Liver (tissue), 9 donors: ENCODE results near the gene DCST2. TPM values are rescaled to one million over a fixed set of nuclear protein-coding genes. Genes with fewer than 3 reads are reported as not detected.

Experiments
- DNase-seq: peaks from one replicate; pipeline ENCODE4 v3.0.0-alpha.2; 2017; ENCODE audit warnings: low spot score
- H3K27ac ChIP-seq, 2 donors: one replicate each; pipeline ENCODE4 v1.7.0; 2013; ENCODE audit warnings: inconsistent platforms in 2 of 2, low read length in 2 of 2, control low read depth in 1 of 2, low read depth in 1 of 2, mild to moderate bottlenecking in 1 of 2
- H3K27me3 ChIP-seq, 4 donors: one replicate each; pipeline versions ENCODE4 v1.6.1 to v1.7.0; 2013; ENCODE audit warnings: low read length in 3 of 4, inconsistent platforms in 1 of 4, mild to moderate bottlenecking in 1 of 4, moderate library complexity in 1 of 4; ENCODE audit not compliant: control insufficient read depth in 4 of 4, insufficient read depth in 4 of 4
- H3K36me3 ChIP-seq, 4 donors: one replicate each; pipeline versions ENCODE4 v1.6.1 to v1.7.0; 2013; ENCODE audit warnings: low read length in 3 of 4, mild to moderate bottlenecking in 3 of 4, low read depth in 1 of 4, moderate library complexity in 1 of 4; ENCODE audit not compliant: control insufficient read depth in 4 of 4, insufficient read depth in 3 of 4
- H3K4me1 ChIP-seq, 4 donors: one replicate each; pipeline versions ENCODE4 v1.6.1 to v1.7.0; 2013; ENCODE audit warnings: low read length in 3 of 4, mild to moderate bottlenecking in 3 of 4, moderate library complexity in 1 of 4; ENCODE audit not compliant: control insufficient read depth in 4 of 4, insufficient read depth in 4 of 4
- H3K4me3 ChIP-seq, 3 donors: one replicate each; pipeline versions ENCODE4 v1.6.1 to v1.7.0; 2013; ENCODE audit warnings: low read length in 3 of 3, control low read depth in 1 of 3, low read depth in 1 of 3, mild to moderate bottlenecking in 1 of 3
- H3K9ac ChIP-seq, 2 donors: one replicate each; pipeline ENCODE4 v1.7.0; 2013; ENCODE audit warnings: low read length in 2 of 2, mild to moderate bottlenecking in 2 of 2, moderate library complexity in 2 of 2, control low read depth in 1 of 2, low read depth in 1 of 2
- H3K9me3 ChIP-seq, 4 donors: one replicate each; pipeline versions ENCODE4 v1.6.1 to v1.7.0; 2013; ENCODE audit warnings: low read length in 3 of 4; ENCODE audit not compliant: control insufficient read depth in 4 of 4
- FOXA1 ChIP-seq: IDR thresholded peaks from 2 replicates; pipeline ENCODE4 v1.6.1; 2016; ENCODE audit warnings: antibody characterized with exemption
- FOXA2 ChIP-seq: IDR thresholded peaks from 2 replicates; pipeline ENCODE4 v1.6.1; 2016; ENCODE audit warnings: antibody characterized with exemption
- HNF4A ChIP-seq, 2 donors: conservative IDR thresholded peaks; 2 replicates each; pipeline ENCODE4 v1.6.1; 2016; ENCODE audit warnings: antibody characterized with exemption in 2 of 2, mild to moderate bottlenecking in 2 of 2
- HNF4G ChIP-seq: IDR thresholded peaks from 2 replicates; pipeline ENCODE4 v1.6.1; 2016; ENCODE audit warnings: antibody characterized with exemption
- JUND ChIP-seq, 2 donors: IDR thresholded peaks; 2 replicates each; pipeline ENCODE4 v1.6.1; 2016; ENCODE audit warnings: antibody characterized with exemption in 2 of 2
- RAD21 ChIP-seq, 2 donors: IDR thresholded peaks; 2 replicates each; pipeline ENCODE4 v1.6.1; 2016; ENCODE audit warnings: antibody characterized with exemption in 2 of 2, mild to moderate bottlenecking in 2 of 2
- SP1 ChIP-seq: IDR thresholded peaks from 2 replicates; pipeline ENCODE4 v1.6.1; 2018; ENCODE audit warnings: antibody characterized with exemption, mild to moderate bottlenecking
- WGBS: extraction: QIAGEN DNeasy Blood & Tissue Kit; methylation state at CpG from one replicate; pipeline ENCODE4 v1.1.7; 2013; 5-methylcytosine and 5-hydroxymethylcytosine counted together
- polyA plus RNA-seq, 2 donors: library from polyadenylated mRNA; stranded (reverse) in 1 of 2; unstranded in 1 of 2; fragments of 200-250 nt in 1 of 2; fragments of >200 nt in 1 of 2; fragmentation: Nextera tagmentation in 1 of 2; extraction: Ambion mirVana in 1 of 2; gene quantifications; one replicate each; pipeline versions ENCODE4 v1.2.1 to v1.2.3, GENCODE V29; 2013 to 2015
- total RNA-seq, 2 donors: library from RNA; depleted of rRNA; stranded (reverse); fragments of >200 nt; gene quantifications; one replicate each; pipeline ENCODE4 v1.2.3, GENCODE V29; 2014
- TF ChIP-seq, protein P1 (sequence below): IDR thresholded peaks from 2 replicates; pipeline ENCODE4 v1.6.1; 2016; ENCODE audit warnings: antibody characterized with exemption, mild to moderate bottlenecking
- TF ChIP-seq, protein P2 (sequence below): fragments of 150-350 bp; IDR thresholded peaks from 2 replicates; pipeline ENCODE4 v1.5.1; 2017; ENCODE audit warnings: improper control_type of control experiment, low read depth, low read length; ENCODE audit not compliant: missing input control
- TF ChIP-seq, protein P3 (sequence below): IDR thresholded peaks from 2 replicates; pipeline ENCODE4 v1.6.1; 2016; ENCODE audit warnings: antibody characterized with exemption
- TF ChIP-seq, protein P4 (sequence below): IDR thresholded peaks from 2 replicates; pipeline ENCODE4 v1.6.1; 2016; ENCODE audit warnings: antibody characterized with exemption
- donor health status: healthy.
- donor health status: healthy.
- donor health status: healthy.
- donor health status: healthy.
- donor health status: healthy.

DCST2 gene
- total and polyA plus RNA-seq, 4 donors, result 0.25 to 0.53 (median 0.27) TPM; not detected in 1

DNA sequence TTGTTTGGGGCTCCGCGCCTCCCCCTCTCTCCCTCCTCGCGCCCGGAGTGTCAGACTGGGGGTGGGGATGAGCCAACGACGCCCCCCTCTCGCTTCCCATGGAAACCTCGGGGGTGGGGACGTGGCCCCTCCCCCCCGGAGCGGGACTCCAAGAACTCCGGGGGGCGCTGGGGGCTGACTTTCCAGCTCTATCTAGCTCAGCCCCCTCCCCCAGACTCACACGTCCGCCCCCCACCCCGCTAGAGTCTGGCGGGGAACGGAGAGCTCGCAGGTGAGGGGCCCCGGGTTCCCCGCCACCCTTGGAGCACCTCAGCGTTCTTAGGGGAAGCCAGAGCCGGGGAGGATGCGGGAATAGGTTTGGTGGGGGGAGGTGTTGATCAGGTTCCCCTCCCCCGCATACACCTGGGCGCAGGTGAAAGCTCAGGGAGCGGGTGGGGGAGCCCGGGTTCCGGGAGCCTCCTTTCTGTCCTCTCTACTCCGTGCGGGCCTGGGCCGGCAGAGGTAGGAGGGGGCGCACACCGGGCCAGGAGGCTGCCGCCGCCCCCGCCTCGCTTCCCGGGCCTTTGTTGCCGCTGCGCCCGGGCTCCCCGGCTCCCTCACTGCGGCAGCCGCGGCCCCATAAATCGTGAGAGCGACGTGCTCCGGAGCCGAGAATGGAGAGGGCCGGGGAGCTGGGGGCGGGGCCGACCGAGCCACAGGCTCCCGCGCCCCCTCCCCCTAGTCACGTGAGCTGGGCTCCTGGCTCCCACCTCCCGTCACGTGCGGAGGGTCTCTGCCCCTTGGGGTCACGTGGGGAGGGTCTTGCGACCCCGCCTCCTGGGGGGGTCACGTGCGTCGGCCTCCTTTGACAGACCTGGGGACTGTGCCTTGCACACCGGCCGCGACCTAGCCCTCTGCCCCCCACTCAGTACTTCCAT is 47.0 kb upstream of the DCST2 start:
- WGBS, result 2% methylated on average over 71 of the region's 71 CpGs
- Histone ChIP-seq H3K4me1 (peaks cover 21 to 52% (median 40%) of the 10 kb centered on the region in 4 donors), H3K36me3 (no peaks in the 10 kb centered on the region), H3K27me3 (peaks cover 0 to 21% (median 8%) of the 10 kb centered on the region in 4 donors), H3K9ac (no peak overlapping the region), H3K9me3 (no peaks in the 10 kb centered on the region), H3K27ac (no peak overlapping the region), H3K4me3 (peak overlapping the region in 1 of 3 donors; percentile 34)
- DNase-seq, result no peak
- TF ChIP-seq FOXA1, result no peak
- TF ChIP-seq, protein P1, sequence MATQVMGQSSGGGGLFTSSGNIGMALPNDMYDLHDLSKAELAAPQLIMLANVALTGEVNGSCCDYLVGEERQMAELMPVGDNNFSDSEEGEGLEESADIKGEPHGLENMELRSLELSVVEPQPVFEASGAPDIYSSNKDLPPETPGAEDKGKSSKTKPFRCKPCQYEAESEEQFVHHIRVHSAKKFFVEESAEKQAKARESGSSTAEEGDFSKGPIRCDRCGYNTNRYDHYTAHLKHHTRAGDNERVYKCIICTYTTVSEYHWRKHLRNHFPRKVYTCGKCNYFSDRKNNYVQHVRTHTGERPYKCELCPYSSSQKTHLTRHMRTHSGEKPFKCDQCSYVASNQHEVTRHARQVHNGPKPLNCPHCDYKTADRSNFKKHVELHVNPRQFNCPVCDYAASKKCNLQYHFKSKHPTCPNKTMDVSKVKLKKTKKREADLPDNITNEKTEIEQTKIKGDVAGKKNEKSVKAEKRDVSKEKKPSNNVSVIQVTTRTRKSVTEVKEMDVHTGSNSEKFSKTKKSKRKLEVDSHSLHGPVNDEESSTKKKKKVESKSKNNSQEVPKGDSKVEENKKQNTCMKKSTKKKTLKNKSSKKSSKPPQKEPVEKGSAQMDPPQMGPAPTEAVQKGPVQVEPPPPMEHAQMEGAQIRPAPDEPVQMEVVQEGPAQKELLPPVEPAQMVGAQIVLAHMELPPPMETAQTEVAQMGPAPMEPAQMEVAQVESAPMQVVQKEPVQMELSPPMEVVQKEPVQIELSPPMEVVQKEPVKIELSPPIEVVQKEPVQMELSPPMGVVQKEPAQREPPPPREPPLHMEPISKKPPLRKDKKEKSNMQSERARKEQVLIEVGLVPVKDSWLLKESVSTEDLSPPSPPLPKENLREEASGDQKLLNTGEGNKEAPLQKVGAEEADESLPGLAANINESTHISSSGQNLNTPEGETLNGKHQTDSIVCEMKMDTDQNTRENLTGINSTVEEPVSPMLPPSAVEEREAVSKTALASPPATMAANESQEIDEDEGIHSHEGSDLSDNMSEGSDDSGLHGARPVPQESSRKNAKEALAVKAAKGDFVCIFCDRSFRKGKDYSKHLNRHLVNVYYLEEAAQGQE, result no peak
- TF ChIP-seq, protein P2, sequence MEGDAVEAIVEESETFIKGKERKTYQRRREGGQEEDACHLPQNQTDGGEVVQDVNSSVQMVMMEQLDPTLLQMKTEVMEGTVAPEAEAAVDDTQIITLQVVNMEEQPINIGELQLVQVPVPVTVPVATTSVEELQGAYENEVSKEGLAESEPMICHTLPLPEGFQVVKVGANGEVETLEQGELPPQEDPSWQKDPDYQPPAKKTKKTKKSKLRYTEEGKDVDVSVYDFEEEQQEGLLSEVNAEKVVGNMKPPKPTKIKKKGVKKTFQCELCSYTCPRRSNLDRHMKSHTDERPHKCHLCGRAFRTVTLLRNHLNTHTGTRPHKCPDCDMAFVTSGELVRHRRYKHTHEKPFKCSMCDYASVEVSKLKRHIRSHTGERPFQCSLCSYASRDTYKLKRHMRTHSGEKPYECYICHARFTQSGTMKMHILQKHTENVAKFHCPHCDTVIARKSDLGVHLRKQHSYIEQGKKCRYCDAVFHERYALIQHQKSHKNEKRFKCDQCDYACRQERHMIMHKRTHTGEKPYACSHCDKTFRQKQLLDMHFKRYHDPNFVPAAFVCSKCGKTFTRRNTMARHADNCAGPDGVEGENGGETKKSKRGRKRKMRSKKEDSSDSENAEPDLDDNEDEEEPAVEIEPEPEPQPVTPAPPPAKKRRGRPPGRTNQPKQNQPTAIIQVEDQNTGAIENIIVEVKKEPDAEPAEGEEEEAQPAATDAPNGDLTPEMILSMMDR, result no peak
- no peak for TF ChIP-seq HNF4G
- TF ChIP-seq, protein P3, sequence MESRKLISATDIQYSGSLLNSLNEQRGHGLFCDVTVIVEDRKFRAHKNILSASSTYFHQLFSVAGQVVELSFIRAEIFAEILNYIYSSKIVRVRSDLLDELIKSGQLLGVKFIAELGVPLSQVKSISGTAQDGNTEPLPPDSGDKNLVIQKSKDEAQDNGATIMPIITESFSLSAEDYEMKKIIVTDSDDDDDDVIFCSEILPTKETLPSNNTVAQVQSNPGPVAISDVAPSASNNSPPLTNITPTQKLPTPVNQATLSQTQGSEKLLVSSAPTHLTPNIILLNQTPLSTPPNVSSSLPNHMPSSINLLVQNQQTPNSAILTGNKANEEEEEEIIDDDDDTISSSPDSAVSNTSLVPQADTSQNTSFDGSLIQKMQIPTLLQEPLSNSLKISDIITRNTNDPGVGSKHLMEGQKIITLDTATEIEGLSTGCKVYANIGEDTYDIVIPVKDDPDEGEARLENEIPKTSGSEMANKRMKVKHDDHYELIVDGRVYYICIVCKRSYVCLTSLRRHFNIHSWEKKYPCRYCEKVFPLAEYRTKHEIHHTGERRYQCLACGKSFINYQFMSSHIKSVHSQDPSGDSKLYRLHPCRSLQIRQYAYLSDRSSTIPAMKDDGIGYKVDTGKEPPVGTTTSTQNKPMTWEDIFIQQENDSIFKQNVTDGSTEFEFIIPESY, result no peak
- no peak for TF ChIP-seq FOXA2

DNA sequence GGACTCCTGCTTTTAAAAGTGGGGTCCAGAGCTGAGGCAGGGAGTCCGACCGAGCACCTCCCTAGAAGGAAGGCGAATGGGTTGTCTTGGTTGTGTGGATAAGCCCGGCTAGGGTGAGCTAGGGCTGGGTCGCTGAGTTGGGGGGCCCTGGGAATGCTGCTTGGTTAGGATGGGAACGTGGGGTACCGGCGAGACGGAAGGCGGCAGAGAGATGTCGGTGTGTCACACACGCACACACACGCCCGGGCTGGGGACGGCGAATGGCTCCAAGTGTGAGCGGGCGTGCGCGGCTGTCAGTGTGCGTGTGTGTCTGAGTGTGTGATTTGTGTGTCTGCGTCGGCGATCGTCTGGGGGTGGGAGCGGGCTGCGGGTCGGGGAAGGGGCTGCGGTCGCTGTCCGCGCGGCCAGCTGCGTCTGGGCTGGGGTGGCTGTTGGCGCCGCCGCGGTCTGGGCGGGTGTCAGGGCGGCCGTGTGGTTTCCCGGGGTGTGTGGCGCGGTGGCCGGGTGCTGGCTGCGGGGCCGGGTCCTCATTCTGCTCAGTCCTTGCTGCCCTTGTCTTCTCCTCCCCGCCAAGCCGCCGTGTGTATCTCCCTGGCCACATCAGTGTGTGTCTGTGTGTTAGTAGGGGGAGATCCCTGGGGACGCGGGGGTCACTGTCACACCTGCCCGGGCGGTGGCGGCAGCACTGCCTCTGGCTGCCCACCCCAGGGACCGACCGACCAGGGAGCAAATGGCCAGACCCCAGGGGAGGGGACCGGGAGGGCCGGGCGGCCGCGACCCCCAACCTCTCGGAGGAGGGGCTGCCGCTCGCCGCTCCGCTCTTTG is 46.1 kb upstream of the DCST2 start:
- peaks cover 0 to 21% (median 8%) of the 10 kb centered on the region in 4 donors for H3K27me3 ChIP-seq
- WGBS, result 2% methylated on average over 67 of the region's 67 CpGs
- H3K36me3 ChIP-seq, result no peaks in the 10 kb centered on the region
- no peak for DNase-seq
- no peak overlapping the region for H3K27ac ChIP-seq
- peak overlapping the region in 1 of 3 donors; percentile 40 for H3K4me3 ChIP-seq
- H3K9me3 ChIP-seq, result no peaks in the 10 kb centered on the region
- peaks cover 21 to 45% (median 37%) of the 10 kb centered on the region in 4 donors for H3K4me1 ChIP-seq
- no peak overlapping the region for H3K9ac ChIP-seq
- TF ChIP-seq, protein P4, sequence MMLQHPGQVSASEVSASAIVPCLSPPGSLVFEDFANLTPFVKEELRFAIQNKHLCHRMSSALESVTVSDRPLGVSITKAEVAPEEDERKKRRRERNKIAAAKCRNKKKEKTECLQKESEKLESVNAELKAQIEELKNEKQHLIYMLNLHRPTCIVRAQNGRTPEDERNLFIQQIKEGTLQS, result no peak
- TF ChIP-seq JUND (IDR thresholded peaks at IDR 0.05) (no peak), RAD21 (IDR thresholded peaks at IDR 0.05) (no peak), SP1 (no peak), FOXA2 (no peak), HNF4A (conservative IDR thresholded peaks at IDR 0.05) (no peak)
- TF ChIP-seq, protein P1, result no peak
- TF ChIP-seq, protein P2, result no peak
